Ectodermal cell (in vitro differentiated cells): ENCODE measurements around the gene TMEM14C.
"Not testable (repeated sequence)": the region's sequence is repeated elsewhere in the genome, so short reads cannot be mapped to it uniquely, and the experiment has no call there.

Source experiments
- H3K27ac ChIP-seq: 2 replicates; pipeline ENCODE4 v1.7.0; 2013; ENCODE audit warnings: mild to moderate bottlenecking, low read depth, low read length; ENCODE audit not compliant: insufficient read depth, poor library complexity, severe bottlenecking
- H3K27me3 ChIP-seq: 2 replicates; pipeline ENCODE4 v1.7.0; 2013; ENCODE audit warnings: mild to moderate bottlenecking, low read length; ENCODE audit not compliant: insufficient read depth, control insufficient read depth, poor library complexity, severe bottlenecking
- H3K36me3 ChIP-seq: one replicate; pipeline ENCODE4 v1.7.0; 2013; ENCODE audit warnings: low read length; ENCODE audit not compliant: control insufficient read depth, insufficient read depth
- H3K4me1 ChIP-seq: one replicate; pipeline ENCODE4 v1.7.0; 2013; ENCODE audit warnings: low read length; ENCODE audit not compliant: control insufficient read depth, insufficient read depth
- H3K4me3 ChIP-seq: 2 replicates; pipeline ENCODE4 v1.7.0; 2013; ENCODE audit warnings: low read depth, low read length, control low read depth; ENCODE audit not compliant: insufficient read depth
- H3K9me3 ChIP-seq: 2 replicates; pipeline ENCODE4 v1.7.0; 2013; ENCODE audit warnings: mild to moderate bottlenecking, low read length, moderate library complexity; ENCODE audit not compliant: control insufficient read depth
- WGBS, 2 experiments: methylation state at CpG; one replicate each; pipeline ENCODE4 v1.1.7; 2013; ENCODE audit warnings: missing lambda C conversion rate in 2 of 2; 5-methylcytosine and 5-hydroxymethylcytosine counted together

TMEM14C gene

GRCh38 chr6:10740061-10740460 lies 17.2 kb downstream of the TMEM14C start:
- Histone ChIP-seq H3K4me1 (no peaks in the 10 kb centered on the region), H3K36me3 (no peaks in the 10 kb centered on the region), H3K9me3 (no peaks in the 10 kb centered on the region), H3K4me3 (no peak overlapping the region), H3K27me3 (no peaks in the 10 kb centered on the region), H3K27ac (no peak overlapping the region)

GRCh38 chr6:10741643-10742042 lies 18.8 kb downstream of the TMEM14C start:
- 91 to 96% methylated on average over 4 of the region's 4 CpGs for WGBS, 2 experiments
- H3K9me3 ChIP-seq, H3K4me3 ChIP-seq, H3K27me3 ChIP-seq, H3K4me1 ChIP-seq, H3K36me3 ChIP-seq, H3K27ac ChIP-seq: not testable (repeated sequence)

- H3K27ac ChIP-seq: no peak overlapping the region
- no peaks in the 10 kb centered on the region for H3K9me3 ChIP-seq
- H3K36me3 ChIP-seq: no peaks in the 10 kb centered on the region
- no peaks in the 10 kb centered on the region for H3K4me1 ChIP-seq
- WGBS, 2 experiments: 92 to 95% methylated on average over 12 of the region's 12 CpGs
- no peak overlapping the region for H3K4me3 ChIP-seq
- H3K27me3 ChIP-seq: no peaks in the 10 kb centered on the region
These were observed 19.4 kb downstream of the TMEM14C start for GRCh38 chr6:10742251-10742650.

- no peaks in the 10 kb centered on the region for H3K4me1 ChIP-seq
- H3K27me3 ChIP-seq: no peaks in the 10 kb centered on the region
- H3K9me3 ChIP-seq: no peaks in the 10 kb centered on the region
- no peak overlapping the region for H3K4me3 ChIP-seq
- H3K27ac ChIP-seq: no peak overlapping the region
- no peaks in the 10 kb centered on the region for H3K36me3 ChIP-seq
- 90 to 92% methylated on average over 4 to 6 of the region's 6 CpGs for WGBS, 2 experiments
These were observed 20.6 kb downstream of the TMEM14C start for GRCh38 chr6:10743515-10743914.

- H3K36me3 ChIP-seq: no peaks in the 10 kb centered on the region
- WGBS, 2 experiments: 84 to 88% methylated on average over 5 of the region's 5 CpGs
- no peaks in the 10 kb centered on the region for H3K27me3 ChIP-seq
- peaks cover 6% of the 10 kb centered on the region for H3K4me1 ChIP-seq
- no peaks in the 10 kb centered on the region for H3K9me3 ChIP-seq
- no peak overlapping the region for H3K4me3 ChIP-seq
- H3K27ac ChIP-seq: no peak overlapping the region
These were observed 22.2 kb downstream of the TMEM14C start for GRCh38 chr6:10745116-10745515.

GRCh38 chr6:10746915-10747250 lies 24.0 kb downstream of the TMEM14C start:
- H3K27me3 ChIP-seq: no peaks in the 10 kb centered on the region
- H3K36me3 ChIP-seq: no peaks in the 10 kb centered on the region
- WGBS, 2 experiments: 86% methylated on average over 9 of the region's 9 CpGs
- no peaks in the 10 kb centered on the region for H3K9me3 ChIP-seq
- H3K4me1 ChIP-seq: peaks cover 6% of the 10 kb centered on the region
- H3K4me3 ChIP-seq: peak overlapping the region; percentile 92
- no peak overlapping the region for H3K27ac ChIP-seq

- H3K9me3 ChIP-seq: no peaks in the 10 kb centered on the region
- no peaks in the 10 kb centered on the region for H3K36me3 ChIP-seq
- peaks cover 6% of the 10 kb centered on the region for H3K4me1 ChIP-seq
- peak within 1 kb of the TSS; percentile 92 for H3K4me3 ChIP-seq
- H3K27ac ChIP-seq: peak within 1 kb of the TSS; percentile 55
- 4% methylated on average over 52 of the region's 52 CpGs for WGBS, 2 experiments
- no peaks in the 10 kb centered on the region for H3K27me3 ChIP-seq
These were observed 24.5 kb downstream of the TMEM14C start, which contains the start of gene TMEM14B for GRCh38 chr6:10747251-10747972. TSS of gene TMEM14B (plus strand) at chr6:10747805. CDS start at chr6:10749246, 1,441 bp downstream.

GRCh38 chr6:10749734-10750133 lies 26.9 kb downstream of the TMEM14C start:
- WGBS, 2 experiments: 85 to 87% methylated on average over 2 of the region's 2 CpGs

GRCh38 chr6:10750568-10750967 lies 27.7 kb downstream of the TMEM14C start:
- peaks cover 12% of the 10 kb centered on the region for H3K36me3 ChIP-seq
- not testable (repeated sequence) for H3K4me3 ChIP-seq, H3K9me3 ChIP-seq, H3K27me3 ChIP-seq, H3K27ac ChIP-seq, H3K4me1 ChIP-seq
- WGBS, 2 experiments: 95 to 96% methylated on average over 6 of the region's 6 CpGs

More at GRCh38 chr6:10749734-10750133, 26.9 kb downstream of the TMEM14C start:
- H3K4me1 ChIP-seq: peaks cover 6% of the 10 kb centered on the region
- H3K27me3 ChIP-seq: no peaks in the 10 kb centered on the region
- H3K4me3 ChIP-seq: no peak overlapping the region
- peaks cover 12% of the 10 kb centered on the region for H3K36me3 ChIP-seq
- H3K9me3 ChIP-seq: no peaks in the 10 kb centered on the region
- H3K27ac ChIP-seq: no peak overlapping the region

GRCh38 chr6:10751757-10752156 lies 28.9 kb downstream of the TMEM14C start:
- not testable (repeated sequence) for H3K27me3 ChIP-seq, H3K27ac ChIP-seq, H3K4me3 ChIP-seq, H3K4me1 ChIP-seq, H3K9me3 ChIP-seq
- peaks cover 18% of the 10 kb centered on the region for H3K36me3 ChIP-seq
- 92 to 94% methylated on average over 4 of the region's 5 CpGs for WGBS, 2 experiments

GRCh38 chr6:10756085-10756484 lies 33.2 kb downstream of the TMEM14C start:
- Histone ChIP-seq H3K27me3 (no peaks in the 10 kb centered on the region), H3K36me3 (peaks cover 18% of the 10 kb centered on the region), H3K4me3 (no peak overlapping the region), H3K9me3 (no peaks in the 10 kb centered on the region), H3K4me1 (no peaks in the 10 kb centered on the region), H3K27ac (no peak overlapping the region)
- 97 to 100% methylated on average over 1 of the region's 1 CpG for WGBS, 2 experiments
